GM19395 (cell line): ENCODE results near the gene TRIM32.
A peak's percentile ranks its signal among the peaks of the same experiment; 100 is the strongest.
"Not testable (repeated sequence)": the region's sequence is repeated elsewhere in the genome, so short reads cannot be mapped to it uniquely, and the experiment has no call there.

ENCODE experiments used
- ATAC-seq: cut with Tn5 transposase; IDR thresholded peaks from one replicate; pipeline ENCODE4 v1.9.1; 2021; ENCODE audit warnings: mild to moderate bottlenecking, moderate library complexity; ENCODE audit not compliant: unreplicated experiment

The TRIM32 gene

DNA sequence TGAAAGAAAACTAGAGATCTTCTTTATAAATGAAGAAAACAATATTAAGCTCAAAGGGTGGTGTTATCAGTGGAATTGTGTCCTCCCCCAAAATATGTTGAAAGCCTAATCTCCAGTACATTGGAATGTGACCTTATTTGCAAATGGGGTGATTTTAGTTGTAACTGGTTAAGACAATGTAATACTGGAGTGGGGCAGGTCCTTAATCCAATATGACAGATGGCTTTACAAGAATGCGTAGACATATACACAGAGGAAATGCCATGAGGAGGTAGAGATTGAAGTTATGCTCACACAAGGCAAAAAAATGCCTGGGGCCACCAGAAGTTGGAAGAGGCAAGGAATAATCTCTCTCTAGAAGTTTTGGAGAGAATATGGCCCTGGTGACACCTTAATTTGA is 13.7 kb upstream of the TRIM32 start:
- ATAC-seq, result no peak

GRCh38 chr9:116674210-116674980 is 12.7 kb upstream of the TRIM32 start:
- ATAC-seq, result no peak

DNA sequence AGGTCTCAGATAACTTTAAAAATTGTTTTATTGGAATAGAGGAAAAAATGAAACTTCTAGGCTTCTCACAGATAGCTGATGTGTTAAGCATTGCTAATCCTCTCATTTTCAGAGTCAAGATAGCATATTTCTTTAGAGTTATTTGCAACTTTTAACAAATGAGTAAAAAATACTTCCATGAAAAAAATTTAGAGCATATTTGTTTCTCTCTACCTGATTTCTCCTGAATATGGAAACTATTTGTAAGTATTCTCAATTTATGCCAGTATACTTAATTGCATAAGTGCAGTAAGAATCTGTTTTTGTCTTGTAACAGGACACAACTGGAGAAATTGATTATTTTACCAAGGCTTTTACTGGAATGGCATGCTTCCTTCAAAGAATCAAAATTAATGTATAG is 3.6 kb upstream of the TRIM32 start:
- no peak for ATAC-seq

- no peak for ATAC-seq
Observed at GRCh38 chr9:116685166-116685565, 1.9 kb upstream of the TRIM32 start.

DNA sequence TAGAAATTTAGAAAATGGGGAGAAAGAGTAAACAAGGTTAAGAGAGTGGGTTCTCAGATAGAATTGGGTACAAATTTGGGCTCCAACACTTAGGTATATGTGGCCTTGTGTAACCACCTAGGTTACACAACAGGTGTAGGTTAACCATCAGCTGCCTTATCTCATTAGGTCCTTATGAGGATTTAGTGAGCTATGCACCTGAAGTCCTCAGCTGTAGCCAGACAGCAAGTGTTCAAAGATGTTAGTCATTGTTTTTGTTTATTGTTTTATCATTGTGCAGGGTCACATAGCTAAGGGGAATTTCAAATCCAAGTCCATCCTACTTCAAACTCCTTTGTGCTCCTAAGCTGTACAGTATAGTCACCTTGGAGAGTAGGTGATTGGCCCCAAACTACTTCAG is 970 bp upstream of the TRIM32 start:
- ATAC-seq, result no peak

DNA sequence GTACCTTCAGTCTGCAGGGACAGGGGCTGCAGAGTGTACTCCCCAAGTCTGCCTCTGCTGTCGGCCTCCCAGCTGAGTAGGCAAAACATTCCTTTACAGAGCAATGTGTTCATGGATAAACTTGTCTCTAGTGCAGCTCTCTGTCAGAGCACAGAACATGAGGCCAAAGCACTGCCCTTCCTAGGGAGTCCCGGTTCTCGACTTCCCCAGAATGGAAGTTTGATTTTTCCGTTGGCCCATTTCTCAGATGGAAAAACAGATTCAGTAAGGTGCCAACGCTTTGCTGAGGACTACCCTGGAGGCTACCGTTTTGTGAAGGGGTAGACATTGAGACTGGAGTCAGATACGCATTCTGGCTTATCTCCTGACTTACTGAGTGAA is 422 bp upstream of the TRIM32 start:
- peak; percentile 58 for ATAC-seq

DNA sequence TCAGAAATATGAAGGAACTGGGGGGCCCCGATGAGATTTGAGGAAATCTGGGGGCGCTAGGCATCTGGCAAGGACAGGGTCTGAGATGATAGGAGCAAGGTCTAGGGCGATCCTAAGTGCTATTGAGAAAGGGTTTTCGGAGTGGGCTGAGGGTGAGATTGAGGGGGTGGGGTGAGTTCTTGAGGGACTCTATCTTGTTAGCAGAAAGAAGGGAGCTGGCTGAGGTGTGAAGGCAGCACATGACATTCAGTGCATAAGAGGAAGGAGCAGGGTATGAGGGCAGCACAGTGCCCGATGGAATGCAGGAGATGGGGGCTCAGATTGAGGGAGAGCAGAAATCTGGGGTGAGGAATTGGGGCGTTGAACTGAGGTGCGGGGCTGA is 640 bp downstream of the TRIM32 start:
- peak; percentile 0 for ATAC-seq

GRCh38 chr9:116688806-116689485 is 1.8 kb downstream of the TRIM32 start:
- ATAC-seq, result no peak

GRCh38 chr9:116689486-116690032 is 2.5 kb downstream of the TRIM32 start:
- no peak for ATAC-seq

DNA sequence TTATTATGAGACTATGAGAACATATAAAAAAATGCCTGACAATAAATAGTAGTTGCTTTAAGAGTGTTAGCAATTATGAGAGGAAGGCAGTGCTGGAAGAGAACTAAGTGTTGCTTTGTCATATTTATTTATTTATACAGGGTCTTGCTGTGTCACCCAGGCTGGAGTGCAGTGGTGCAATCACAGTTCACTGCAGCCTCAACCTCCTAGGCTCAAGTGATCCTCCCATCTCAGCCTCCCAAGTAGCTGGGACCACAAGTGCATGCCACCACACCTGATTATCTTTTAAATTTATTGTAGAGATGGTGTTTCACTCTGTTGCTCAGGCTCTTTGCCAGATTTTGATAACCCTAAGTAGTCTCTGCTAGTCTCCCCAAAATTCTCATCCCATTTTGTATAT is 3.7 kb downstream of the TRIM32 start:
- ATAC-seq, result not testable (repeated sequence)

- no peak for ATAC-seq
Observed at GRCh38 chr9:116691607-116692006, 4.5 kb downstream of the TRIM32 start.

DNA sequence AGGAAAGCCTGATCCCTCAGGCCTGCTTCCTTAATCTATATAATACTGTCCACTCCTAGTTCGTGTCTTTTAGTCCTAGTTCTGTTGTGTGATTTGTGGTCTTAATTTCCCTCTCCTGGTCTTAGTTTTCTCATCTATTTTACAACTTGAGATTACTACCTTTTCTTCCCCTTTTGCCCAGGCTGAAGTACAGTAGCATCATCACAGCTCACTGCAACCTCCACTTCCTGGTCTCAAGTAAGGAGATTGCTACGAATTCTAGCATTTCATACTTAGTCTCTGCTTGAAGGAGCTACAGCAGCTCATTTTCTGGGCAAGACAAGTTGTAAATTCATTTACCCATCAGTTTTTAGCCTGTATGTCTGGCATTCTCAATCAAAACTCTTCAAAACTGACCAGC is 5.5 kb downstream of the TRIM32 start:
- ATAC-seq, result no peak

DNA sequence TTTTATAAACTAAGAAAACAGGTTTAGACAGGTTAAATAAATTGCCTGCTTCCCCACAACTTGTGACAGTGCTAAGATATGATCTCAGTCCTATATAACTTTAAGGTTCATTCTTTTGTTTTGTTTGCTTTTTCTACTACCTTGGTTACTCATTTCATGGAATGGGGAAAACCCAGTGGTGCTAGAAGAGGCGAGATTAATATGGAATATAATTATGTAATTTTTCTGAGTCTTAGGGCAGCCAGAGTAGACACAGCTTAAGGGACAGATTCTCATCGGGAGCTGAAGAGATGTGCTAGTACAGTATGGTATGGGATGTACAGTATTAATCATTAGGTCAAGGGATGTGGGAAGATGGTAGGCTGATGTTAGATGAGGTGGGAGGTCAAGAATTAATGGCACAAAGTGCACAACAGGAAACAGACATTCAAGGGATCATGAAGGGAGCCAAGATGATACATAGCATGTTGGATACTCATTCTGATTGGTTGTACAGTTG is 6.2 kb downstream of the TRIM32 start:
- ATAC-seq, result no peak

- no peak for ATAC-seq
Observed at GRCh38 chr9:116694785-116695291, 7.7 kb downstream of the TRIM32 start.

DNA sequence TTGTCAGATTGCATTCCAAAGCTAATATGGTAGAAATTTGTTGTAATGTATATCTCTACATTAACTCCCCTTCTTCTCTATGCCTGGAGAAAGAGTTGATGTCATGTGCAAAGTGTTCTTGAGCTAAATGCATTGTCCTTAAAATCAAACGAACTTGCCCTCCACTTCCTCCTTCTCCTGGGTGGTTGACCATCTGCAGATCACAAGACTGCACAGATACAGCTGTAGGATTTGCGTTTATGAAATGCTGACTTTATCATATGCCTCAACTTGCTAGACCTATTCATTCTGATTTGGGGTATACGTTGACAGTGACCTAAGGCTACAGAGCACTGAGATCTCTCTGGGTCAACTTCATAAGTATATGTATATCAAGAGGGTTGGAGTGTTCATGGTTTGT is 8.3 kb downstream of the TRIM32 start:
- ATAC-seq, result no peak

DNA sequence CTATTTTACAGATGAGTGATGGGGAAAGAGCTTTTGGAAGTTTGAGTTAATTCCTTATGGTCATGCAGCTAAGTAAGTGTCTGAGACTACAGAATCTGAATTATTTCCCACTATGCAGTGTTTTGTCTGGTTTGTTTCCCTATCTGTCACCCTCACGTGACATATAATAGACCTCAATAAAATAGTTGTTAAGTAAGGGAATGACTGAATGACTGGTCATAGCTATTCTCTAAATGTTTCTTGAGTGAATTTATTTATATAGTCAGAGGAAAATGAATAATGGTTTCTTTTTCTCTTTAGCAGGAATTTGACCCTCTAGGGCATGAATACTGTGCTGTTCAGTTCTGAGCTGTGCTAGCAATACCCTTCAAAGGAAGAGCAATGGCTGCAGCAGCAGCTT is 10.3 kb downstream of the TRIM32 start:
- ATAC-seq, result no peak

DNA sequence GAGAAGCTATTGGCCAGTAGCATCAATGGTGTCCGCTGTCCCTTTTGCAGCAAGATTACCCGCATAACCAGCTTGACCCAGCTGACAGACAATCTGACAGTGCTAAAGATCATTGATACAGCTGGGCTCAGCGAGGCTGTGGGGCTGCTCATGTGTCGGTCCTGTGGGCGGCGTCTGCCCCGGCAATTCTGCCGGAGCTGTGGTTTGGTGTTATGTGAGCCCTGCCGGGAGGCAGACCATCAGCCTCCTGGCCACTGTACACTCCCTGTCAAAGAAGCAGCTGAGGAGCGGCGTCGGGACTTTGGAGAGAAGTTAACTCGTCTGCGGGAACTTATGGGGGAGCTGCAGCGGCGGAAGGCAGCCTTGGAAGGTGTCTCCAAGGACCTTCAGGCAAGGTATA is 10.8 kb downstream of the TRIM32 start:
- ATAC-seq, result no peak

DNA sequence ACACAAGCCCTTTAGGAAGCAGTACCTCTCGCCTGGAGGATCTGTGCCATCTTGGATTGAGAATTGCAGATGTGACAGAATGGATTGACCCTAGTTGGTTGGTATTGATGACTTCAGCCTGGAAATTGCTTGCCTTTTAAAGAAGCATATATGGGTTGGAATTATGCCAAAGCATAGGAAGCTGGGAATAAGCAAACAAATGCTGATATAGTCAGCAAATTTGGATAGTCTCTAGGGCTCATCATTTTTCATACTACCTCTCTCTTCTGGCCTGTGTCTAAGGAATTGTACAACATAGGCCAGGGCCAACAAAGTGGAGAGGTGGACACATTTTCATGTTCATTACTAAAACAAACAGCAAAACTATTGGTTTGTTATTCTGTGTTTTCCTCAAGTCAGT is 13.2 kb downstream of the TRIM32 start:
- no peak for ATAC-seq

DNA sequence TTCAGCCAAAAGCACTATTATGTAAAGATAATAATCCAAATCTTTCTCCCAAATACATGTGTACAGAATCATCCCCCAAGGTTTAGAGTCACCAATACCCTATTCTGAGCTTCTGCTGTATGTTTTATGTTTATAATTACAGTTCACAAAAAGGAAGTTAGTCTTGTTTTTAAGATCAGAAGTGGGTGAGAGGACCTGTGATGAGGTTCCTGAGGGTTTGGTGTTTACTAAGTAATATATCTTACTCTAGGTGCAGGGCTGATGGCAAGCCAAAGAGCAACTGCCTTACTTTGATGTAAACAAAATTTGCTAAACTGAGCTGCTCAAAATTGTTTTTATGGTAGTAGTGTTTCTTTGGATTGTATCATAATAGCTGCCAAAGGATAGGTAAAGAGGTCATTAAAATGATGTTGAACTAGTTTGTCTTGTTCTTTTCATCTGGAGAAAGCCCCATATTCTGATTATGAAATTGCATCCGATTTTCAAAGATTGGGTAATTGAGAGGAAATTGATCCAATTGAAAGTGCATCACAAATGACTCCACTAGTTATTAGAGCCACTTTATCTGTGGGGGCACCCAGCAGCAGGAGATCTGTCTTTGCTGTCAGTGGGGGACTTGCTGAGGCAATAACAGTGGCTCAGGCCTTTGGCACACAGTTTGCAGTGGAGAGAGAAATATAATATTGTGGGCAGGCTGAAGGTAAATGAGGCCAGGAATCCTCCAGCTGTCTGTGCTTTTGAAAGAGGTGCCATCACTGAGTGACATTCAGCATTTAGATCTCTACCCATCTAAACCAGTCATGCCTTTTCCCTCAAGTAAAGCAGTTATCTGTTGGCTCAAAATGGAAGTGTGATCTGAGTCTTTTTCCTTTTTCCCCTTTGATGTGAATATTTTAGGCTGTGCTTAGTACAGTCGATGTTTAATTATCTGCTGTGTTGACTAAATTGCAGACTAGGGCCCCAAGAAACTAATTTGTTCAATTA is 14.1 kb downstream of the TRIM32 start:
- ATAC-seq, result no peak

DNA sequence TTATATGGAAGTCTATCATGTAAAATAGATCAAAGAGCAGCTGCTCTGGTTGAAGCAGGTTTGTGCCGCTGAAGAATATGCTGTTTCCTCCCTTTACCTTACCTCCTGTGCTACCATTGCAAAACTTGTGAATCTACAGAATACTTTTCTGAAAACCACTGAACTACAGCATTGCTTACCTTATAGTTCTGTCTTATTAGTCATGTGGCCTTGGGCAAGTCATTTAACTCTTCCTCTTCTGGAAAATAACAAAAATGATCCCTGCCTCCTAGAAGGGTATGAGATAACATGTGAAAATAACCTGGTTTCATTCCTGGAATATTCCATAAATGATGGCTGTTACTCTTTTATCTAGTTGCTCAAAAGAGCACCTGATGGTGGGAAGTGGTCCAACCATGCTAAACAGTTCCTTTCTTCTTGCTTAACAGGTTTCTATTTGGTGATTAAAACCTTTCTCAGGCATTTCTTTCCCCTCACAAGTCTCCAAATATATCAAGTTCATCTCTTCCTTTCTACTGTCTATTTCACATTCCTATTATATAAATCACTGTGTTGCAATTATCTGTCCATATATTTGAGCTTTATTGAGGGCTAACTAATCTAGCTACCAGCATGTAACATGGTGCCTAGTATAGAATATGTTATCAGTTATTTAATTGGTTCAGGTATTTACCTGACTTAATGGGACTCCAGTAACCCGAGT is 15.0 kb downstream of the TRIM32 start:
- ATAC-seq, result no peak
